MV-4-11 (cell line): ENCODE data around the gene ZFHX2.
"Not testable (repeated sequence)": the region's sequence is repeated elsewhere in the genome, so short reads cannot be mapped to it uniquely, and the experiment has no call there.

Experiments used
- DNase-seq: peaks from one replicate; lab custom pipeline; 2025; lab: John Stamatoyannopoulos, UW

The ZFHX2 gene

DNA sequence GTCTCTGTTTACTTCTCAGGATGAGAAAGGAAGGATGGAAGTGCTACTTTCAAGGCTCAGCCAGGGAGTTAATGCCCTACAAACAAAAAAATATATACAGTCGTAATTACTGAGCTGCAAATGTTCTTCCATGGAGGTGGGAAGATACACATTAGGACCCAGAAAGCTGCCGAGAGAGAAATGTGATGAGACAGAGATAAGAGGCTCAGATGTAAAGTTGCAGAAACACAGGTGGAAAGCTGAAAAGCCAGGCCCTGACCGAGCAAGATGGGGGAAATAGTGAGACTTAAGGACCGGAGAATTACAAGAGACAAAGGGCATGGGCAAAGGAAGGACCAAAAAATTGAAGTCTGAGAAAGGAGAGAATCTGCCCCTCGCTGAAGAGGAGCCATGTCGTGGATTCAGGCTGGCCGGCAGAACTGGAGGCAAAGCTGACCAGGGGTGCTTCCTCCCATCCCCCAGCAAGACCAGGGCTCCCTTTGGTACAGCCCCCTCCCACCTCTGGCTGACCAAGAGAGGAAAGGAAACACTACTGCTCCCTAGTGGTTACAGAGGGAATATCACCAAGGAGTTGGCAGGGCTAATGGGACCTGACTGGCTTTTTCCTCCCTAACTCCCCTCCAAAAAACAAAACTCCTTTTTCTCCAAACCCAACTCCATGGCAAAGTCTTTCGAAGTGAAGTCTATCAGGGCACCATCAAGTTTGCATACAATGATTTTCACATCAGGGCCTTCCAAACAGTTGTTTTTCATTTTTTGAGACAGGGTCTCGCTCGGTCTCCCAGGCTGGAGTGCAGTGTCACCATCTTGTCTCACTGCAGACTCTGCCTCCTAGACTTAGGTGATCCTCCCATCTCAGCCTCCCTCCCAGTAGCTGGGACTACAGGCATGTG is 12.1 kb downstream of the ZFHX2 start:
- peak; percentile 16 for DNase-seq

DNA sequence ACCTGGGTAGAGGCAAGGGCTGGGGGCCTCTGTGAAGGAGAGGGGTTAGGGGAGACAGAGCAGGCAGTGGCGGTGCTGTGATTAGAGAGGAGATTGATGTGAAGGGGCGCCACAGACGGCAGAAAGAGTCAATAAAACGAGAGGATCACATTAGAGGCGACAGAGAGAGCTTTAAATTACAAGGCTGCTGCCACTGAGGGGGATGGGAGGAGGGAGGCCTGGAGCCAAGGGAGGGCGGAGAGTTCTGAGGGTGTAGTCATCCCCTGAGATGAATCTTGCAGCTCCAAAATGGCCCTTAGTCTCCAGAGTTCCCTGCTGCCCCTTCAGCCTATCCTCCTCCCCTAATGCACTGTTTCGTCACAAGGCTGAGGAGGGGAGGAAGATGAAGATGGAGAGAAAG is 12.8 kb downstream of the ZFHX2 start:
- DNase-seq, result no peak

DNA sequence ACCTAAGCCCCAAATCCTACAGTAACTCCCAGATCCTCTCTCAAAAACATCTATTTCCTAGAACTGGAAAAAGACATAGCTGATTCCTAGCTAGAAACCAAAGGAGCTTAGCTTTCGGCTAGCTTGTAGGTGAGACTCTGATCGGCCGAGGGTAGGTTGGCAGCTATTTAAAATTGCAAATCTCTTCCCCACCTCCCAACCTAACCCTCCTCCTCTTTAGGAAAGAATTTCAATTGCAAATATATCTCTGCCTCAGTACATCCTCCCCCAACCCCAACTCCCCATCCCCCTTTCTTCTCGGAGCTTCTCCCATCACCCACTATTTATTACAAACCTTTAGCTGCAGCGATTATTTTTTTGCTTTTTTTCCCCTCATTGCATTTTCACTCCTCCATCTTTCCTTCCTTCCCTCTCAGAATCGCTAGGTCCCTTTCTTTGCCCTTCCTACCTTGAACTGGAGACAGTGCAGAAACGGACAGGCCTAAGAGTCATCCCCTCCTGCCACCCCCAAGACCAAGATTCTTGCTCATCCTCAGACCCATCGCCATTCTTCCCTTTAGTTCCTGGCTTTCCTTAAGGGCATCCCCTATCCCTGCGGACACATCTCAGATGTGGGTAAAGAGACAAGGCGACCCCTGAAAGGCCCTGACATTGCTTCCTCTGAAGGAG is 13.4 kb downstream of the ZFHX2 start:
- no peak for DNase-seq

DNA sequence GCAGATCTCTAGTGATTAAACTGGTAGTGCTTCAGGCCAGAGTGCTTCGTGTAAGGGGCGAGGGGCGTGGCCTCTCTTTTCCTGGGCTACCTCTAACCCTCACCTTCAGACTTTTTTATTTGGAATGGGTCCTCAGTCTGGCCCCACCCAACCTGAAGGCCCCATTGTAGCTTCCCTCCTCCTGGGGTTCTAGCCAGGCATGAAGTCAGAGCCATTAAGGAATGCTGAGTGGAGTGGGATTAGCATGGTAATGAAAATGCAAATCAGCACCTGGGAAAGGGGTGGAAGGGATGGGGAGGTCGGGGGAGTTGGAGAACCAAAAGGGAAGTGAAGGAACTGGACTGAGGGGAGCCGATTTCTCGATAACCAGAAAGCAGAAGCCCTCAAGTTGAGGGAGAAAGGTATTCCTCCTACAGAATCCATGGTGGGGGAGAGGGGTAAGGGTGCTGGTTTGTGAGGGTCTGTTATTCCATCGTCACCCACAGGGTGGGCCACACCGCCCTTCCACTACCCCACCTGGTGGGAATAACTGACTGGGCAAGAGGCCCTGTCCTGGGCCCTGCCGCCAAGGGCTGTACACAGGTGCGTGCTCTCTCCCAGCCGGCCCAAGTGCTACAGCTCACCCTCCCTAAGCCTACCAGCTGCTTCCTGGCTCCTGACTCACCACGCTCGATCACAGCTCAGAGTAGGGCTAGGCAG is 14.1 kb downstream of the ZFHX2 start:
- DNase-seq, result no peak

DNA sequence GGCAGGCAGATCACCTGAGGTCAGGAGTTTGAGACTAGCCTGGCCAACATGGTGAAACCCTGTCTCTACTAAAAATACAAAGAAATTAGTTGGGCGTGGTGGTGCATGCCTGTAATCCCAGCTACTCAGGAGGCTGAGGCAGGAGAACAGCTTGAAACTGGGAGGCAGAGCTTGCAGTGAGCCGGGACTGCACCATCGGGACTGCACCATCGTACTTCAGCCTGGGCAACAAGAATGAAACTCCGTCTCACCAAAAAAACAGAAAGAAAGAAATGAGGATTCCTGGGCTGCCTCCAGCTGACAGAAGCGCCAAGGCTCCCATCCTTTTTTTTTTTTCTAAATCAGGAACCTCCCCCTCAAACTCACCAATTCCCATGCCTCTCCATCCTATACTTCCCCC is 14.7 kb downstream of the ZFHX2 start:
- not testable (repeated sequence) for DNase-seq

DNA sequence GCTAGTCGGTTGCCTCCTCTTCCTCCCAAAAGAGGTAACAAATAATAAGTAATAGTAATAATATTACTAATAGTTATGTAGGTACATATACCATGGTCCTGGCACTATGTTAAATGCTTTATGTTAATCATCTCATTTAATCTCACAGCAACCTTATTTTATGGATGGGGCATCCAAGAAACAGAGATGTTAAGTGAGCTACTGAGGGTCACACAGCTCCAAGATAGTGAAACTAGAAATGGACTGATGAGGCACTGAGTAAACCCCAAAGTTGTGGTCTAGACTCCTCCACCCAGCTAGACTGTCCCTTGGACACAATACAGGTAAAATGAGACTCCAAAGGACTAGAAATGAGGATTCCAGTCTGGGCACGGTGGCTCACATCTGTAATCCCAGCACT is 15.1 kb downstream of the ZFHX2 start:
- DNase-seq, result no peak

DNA sequence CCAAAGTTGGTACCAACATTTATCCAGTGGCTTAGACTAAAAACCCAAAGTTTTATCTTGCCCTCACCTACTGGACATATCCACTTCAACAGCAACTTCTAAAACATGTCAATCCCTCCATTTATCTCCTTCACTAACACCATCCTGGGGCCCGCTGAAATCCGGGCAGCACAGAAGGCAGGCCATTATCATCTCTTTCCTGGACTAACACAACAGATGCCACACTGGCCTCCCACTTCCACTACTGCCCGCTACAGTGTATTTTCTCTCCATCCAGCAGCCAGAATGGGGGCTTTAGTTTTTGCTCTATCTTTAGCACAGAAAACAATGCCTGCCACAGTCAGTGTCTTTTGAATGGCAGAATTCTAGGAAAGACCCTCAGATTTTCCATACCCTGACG is 15.6 kb downstream of the ZFHX2 start:
- no peak for DNase-seq

DNA sequence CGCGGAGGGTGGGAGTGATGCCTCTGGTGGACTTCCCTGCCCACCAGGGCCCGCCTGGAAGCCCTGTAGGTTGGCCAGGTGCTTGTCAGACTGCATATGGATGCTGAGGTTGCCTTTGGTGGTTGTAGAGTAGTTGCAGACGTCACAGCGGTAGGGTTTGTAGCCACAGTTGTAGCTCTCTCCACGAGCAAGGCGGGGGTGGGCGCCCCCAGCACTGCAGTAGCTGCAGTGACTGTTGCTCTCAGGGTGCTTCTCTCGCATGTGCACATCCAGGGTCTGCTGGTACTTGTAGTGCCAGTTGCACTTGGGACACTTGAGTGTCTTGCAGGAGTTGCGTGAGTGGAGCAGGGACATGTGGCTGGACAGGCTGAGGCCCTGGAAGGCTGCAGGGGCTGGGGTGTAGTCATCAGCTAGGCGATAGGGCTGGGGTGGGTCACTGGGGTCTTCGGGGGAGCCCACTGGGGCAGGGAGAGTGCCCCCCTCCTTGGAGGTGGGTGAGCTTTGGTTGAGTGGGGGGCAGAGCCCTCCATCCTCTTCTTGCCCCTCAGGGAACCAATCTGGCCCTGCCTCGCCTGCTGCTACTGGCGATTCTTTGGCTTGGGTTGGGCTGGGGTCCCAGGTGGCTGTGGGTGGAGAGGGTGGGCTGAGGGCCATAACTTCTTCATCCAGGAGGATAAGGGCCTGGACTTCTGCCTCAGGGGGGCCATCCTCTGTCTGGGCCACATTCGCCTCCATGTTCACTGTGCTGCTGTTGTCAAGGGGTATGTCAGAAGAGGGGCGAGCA is 17.7 kb downstream of the ZFHX2 start:
- no peak for DNase-seq

DNA sequence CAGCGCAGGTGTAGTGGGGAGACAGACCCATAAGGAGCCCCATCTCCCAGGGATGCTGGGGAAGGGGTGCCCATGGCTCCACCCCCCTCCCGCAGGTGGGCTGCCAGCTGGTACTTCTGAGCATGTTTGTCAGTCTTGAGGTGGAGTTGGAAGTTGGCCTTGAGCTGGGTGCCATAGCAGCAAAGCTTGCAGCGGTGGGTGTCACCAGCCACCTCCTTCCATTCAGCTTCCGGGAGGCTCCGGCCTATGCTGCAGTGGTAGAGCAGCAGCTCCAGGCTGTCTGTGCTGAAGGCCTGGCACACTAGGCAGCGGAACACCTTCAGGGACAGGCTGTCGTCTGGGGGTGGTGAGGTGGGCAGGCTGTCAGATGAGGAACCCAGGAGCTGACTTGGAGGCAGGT is 18.9 kb downstream of the ZFHX2 start:
- DNase-seq, result no peak

DNA sequence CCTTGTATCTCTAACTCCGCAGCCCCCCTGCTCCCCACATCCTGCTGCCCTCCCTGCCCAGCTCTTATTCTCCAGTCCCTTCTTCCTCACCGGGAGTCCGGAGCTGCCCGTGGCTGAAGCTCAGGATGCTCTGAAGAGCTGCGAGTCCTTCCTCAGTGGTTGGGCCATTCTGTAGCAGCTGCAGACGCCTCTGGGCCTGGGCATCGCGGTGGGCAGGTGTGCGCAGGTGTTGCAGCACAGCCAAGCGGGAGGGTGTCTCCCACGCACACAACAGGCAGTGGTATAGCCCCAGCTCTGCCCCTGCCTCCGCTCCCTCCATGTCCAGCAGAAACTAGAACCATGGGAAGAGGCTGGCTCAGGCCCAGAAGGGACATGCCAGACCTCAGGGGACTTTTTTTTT is 20.2 kb downstream of the ZFHX2 start:
- DNase-seq, result no peak

DNA sequence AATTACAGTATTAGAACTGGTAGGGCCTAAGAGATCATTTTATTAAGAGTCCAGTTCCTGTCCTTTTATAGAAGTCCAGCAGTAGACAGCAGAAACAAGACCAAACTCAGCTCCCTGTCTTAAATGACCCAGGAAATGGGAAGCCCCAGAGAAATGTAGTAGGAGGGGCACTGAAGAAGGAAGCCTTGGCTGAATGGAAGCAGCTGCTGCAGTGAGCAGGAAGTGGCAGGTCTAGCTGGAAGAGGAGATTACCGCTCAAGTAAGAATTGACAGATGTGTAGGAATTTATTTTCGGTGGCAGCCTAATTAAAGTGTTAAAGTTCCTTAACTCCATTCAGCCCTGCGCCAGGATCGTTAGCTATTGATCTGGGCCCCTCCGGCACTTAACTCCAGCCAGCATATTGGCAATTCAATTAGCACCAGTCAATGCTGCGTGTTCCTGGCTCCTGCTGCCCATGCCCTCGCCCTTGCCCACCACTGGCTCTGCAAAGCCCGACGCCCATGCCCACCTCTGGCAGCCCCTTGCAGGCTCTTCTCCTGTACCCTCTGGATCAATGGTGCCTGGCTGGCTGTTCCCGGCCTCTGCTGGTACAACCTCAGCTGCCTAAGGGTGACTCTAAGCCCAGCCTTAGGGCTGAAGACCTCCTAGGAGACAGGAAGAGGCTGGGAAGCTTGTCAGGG is 21.1 kb downstream of the ZFHX2 start:
- peak; percentile 27 for DNase-seq

DNA sequence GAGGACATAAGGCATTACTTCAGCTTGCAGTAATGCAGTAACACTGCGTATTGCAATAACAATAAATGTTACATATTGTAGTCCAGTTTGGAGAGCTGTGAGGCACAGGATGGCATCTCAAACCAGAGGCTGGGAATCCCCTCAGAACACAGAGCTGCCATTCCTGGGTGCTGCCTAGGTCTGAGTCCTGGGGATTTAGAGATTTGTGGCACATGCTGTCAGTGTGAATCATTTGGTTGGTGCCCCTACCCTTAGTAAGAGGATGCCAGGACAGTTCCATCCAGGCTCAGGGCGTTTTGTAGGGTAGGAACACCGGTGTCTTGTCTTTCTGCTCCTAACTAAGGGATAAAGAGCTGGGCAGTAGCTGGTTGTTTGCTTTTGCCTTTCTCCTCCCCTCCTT is 22.5 kb downstream of the ZFHX2 start:
- DNase-seq, result no peak

DNA sequence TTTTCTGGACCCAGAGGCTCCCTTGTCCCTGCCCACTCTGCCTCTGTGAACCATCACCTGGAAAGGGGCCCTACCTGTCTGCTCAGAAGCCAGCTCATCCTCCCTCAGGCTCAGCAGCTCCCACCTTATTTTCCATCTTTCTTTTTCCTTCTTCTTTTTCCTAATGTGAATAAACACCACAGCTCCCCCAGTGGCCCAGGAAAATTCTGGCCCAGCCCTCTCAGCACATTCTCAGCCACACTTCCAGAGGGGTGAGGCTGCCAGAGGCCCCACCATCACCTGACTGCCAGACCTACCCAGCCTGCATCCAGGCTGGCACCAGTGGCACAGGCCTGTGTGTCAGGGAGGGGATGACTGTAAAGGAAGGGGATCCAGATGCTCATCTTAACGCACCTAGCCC is 23.0 kb downstream of the ZFHX2 start:
- no peak for DNase-seq

DNA sequence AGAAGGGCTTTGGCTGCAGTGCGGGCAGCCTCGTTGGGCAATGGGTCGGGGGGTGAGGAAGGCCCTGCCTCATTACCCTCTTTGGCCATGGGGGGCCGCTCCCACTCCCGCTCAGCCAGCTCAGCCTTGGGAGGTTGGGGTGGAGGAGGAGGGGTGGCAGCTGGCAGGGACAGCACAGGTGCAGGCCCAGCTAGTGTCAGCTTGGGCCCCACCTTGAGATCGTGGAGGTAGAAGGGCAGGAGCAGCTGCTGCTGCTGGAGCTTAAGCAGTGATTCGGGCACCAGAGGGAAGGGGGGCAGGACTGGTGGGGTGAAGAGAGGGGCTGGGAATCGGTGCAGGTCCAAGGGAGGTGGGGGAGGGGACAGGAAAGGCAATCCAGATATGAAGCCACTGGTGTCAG is 26.0 kb downstream of the ZFHX2 start:
- no peak for DNase-seq

DNA sequence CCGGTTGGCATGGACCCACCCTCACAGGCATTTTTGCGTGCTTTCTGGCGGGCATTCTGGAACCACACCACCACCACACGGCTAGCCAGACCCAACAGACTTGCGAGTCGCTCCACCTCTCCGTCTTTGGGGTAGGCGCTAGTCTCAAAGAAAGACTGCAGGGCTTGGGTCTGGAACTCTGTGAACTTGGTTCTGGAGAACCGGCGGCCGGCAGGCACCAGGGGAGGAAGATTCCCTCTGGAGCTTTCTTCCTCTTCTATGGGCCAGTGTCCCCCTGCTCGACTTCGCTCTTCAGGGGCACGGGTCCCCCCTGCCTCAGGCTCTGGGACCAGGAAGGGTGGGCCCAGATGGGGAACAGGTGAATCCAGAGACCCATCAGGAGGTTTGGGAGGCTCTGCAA is 26.6 kb downstream of the ZFHX2 start:
- no peak for DNase-seq

DNA sequence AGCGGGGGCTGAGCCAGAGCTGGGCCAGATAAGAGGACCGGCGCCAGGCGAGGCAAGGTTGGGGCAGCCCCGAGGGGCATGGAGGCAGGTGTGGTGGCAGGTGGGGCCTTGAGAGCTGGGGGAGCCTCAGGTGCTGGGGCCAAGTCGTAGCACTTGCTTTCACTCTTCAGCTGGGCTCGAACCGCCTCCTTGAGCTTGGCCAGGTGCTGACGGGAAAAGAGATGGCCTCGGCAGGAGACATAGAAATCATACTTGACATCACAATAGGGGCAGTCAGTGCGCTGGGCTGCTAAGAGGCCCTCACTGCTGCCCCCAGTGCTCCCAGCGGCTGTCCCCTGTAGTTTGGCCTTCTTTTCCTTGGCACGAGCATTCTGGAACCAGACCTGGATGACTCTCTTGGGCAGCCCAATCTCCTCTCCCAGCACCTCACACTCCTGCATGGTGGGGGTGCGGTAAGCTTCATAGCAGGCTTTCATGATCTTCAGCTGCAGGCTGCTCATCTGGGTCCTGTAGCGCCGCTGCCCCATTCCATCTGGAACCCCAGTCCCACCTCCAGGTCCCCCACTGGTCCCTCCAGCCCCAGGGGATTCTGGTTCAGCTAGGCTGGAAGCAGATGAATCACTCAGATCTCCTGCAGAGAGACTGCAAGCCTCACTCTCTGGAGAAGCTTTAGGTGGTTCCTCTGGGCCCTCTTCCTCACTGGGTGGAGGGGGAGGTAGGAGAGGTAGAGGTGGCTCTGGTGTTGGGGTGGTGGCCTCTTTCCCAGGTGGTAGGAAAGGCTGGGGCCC is 28.1 kb downstream of the ZFHX2 start:
- no peak for DNase-seq

DNA sequence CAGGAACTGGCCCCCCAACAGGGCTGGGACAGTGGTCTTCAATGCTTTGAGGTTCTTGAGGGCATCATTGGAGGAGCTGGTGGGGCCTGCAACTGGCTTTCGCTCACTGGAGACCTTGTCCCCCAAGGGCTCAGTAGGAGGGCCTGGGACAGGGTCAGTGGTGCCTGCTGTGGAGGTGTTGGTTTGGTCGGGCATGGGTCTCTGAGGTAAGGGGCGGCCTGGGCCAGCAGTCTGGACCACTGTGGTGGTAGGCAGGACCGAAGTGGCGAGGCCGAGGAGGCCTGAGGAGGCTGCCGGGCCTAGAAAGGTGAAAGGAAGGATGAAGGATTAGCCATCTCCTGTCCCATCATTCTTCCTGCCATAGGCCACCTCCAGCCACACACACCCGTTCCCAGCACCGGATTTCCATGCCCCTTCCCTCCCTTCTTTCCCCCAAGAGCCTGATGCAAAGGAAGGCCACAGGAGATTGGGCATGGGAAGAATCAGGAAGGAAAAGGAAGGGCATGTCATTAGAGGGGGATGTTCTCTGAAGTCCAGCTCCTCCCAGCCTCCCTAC is 28.8 kb downstream of the ZFHX2 start:
- DNase-seq, result no peak

DNA sequence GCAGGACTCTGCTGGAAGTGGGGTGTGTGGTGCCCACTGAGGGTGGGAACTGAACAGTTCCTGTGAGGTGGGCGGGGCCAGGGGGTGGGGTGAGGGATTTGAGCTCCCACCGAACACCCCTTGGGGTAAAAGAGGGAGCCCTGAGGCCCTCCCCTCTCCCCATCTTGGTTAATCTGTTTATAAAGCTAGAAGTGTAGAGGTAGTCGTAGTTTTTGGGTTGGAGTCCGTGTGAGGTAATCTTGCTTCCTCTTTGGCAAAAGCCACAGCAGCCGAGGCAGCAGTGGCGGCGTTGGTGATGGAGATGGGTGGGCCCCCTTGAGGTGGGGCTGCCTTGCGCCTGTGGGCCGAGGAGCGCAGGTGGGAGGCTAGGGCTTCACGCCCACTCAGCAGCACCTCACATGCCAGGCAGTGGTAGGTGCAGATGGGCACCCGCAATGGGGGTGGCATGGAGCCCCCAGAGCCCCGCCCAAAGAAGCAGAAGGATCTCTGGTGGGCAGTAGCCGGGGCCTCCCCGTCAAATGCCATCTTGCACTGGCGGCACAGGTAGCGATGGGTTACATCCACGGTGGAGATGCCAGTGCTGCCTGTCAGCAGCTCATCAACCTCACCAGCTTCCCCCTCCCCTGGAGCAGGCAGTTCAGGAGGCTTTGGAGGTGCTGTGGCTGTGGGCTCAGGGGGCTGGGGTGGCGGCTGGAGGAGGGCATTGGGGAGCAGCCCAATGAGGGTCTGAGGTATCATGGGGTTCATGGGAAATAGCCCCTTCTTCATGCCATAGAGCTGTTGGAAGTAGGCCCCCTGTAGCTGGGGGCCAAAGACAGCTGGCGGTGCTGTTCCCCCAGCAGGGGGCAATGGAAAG is 29.6 kb downstream of the ZFHX2 start:
- DNase-seq, result peak; percentile 41

DNA sequence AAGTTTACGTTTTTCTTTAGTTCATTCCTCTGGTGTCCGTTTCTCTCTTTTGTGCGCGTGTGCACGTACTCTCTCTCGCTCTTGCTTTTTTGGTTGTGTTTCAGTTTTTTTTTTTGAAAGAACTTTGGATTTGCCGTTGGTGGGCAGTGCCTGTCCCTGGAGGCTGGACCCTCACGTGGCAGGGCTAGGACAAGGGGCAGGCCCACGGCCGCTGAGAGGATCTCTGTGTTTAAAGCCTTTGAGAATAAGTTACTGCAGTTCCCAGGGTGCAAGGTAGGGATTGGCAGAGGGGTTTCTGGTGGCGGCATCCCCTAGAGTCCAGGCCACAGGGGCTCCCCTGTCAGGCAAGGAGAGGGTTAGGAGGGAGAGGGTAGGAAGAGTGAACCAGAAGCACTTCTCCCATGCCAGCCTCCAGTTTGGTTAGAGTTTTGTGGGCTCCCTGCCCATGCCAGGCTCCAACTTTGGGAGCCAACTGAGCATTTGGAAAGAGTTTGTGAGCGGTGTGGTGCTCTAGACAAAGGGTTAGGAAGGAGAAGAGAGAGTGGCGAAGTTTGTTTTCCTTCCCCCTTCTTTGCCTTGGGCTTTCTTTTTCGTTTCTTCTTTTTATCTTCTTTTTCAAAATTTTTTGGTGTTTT is 30.5 kb downstream of the ZFHX2 start:
- peak; percentile 22 for DNase-seq
